NT2/D1 (cell line): Measurements from ENCODE around the gene PROX2.

Experiments used
- SUZ12 ChIP-seq: IDR thresholded peaks from 2 replicates; pipeline ENCODE4 v1.6.1; 2011; ENCODE audit not compliant: insufficient read length, insufficient read depth; ENCODE audit errors: extremely low read depth
- YY1 ChIP-seq: IDR thresholded peaks from 2 replicates; pipeline ENCODE4 v1.6.1; 2011; ENCODE audit not compliant: insufficient read length, insufficient read depth
- ZNF274 ChIP-seq: IDR thresholded peaks from 2 replicates; pipeline ENCODE4 v1.6.1; 2011; ENCODE audit warnings: mild to moderate bottlenecking, low read depth, low read length

DNA sequence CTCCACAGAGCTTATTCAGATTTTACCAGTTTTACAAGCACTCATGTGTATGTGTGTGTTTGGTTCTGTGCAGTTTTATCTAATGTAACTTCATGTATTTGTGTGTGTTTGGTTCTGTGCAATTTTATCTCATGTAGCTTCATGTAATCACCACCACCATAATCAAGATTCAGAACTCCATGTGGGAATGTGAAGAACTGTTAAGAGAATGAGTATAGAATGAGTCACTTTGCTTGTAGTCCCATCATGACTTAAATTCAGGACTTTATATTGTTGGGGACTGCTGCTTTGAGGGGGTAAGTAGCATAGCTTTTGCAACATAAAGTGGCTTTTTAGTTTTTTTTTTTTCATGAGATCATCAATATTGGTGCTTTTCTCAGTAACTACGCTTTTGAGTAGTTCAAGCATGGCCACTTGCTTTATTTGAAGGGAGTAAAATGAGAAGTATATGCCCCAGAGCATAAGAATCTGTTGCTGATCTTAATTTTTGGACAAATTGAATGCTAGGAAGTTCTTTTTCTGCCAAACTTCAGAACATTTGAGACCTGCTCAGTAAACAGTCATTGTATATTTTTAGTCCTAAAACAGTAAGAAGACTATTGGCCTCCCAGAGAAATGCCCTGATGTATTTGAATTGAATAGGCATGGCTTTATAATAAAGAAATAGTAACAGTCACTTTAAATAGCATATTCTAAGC lies 28.8 kb downstream of the PROX2 start:
- TF ChIP-seq ZNF274: no peak
- TF ChIP-seq SUZ12: no peak
- no peak for TF ChIP-seq YY1
